H1 (cell line): ENCODE data around the gene SP5. TPM values are rescaled to one million over a fixed set of nuclear protein-coding genes. Genes with fewer than 3 reads are reported as not detected.

Experiments
- CTCF ChIA-PET: fragments of 300-600 bp; sonication (Branson Sonifier 250); formaldehyde crosslinking; loops from one replicate; lab custom pipeline; 2021; ENCODE audit not compliant: partially characterized antibody; lab: Charles Lee
- POLR2A ChIA-PET: fragments of 300-600 bp; sonication (Branson Sonifier 250); formaldehyde crosslinking; loops from one replicate; lab custom pipeline; 2021; ENCODE audit warnings: inconsistent platforms; ENCODE audit not compliant: partially characterized antibody; lab: Charles Lee
- DNase-seq, 2 experiments: peaks; one replicate each; pipeline versions ENCODE4 v3.0.0 to v3.0.0-alpha.2; 2010 to 2022; ENCODE audit warnings: low spot score in 2 of 2, low read depth in 1 of 2, mixed read lengths in 1 of 2
- FAIRE-seq: peaks from 2 replicates; lab custom pipeline; 2011; peaks lifted over from hg19 to GRCh38; lab: Jason Lieb, UNC
- H2AFZ ChIP-seq: 2 replicates; pipeline ENCODE4 v1.8.1; 2012; ENCODE audit warnings: low read length, inconsistent platforms
- H2AK5ac ChIP-seq: 2 replicates; pipeline ENCODE4 v1.6.1; 2013; ENCODE audit warnings: low read depth, low read length
- H2BK120ac ChIP-seq: replicated peaks from 2 replicates; pipeline ENCODE3; 2013; ENCODE audit warnings: low read depth, low read length, inconsistent platforms
- H2BK12ac ChIP-seq: 2 replicates; pipeline ENCODE4 v1.6.1; 2013; ENCODE audit warnings: low read depth, low read length
- H2BK15ac ChIP-seq: 2 replicates; pipeline ENCODE4 v1.6.1; 2013; ENCODE audit warnings: low read length
- H2BK20ac ChIP-seq: 2 replicates; pipeline ENCODE4 v1.6.1; 2013; ENCODE audit warnings: low read length
- H2BK5ac ChIP-seq: 2 replicates; pipeline ENCODE4 v1.6.1; 2013; ENCODE audit warnings: low read depth, low read length
- H3K14ac ChIP-seq: 2 replicates; pipeline ENCODE4 v1.6.1; 2013; ENCODE audit warnings: inconsistent platforms; ENCODE audit not compliant: insufficient read length
- H3K18ac ChIP-seq: 2 replicates; pipeline ENCODE4 v1.6.1; 2013; ENCODE audit warnings: low read length; ENCODE audit errors: extremely low read depth
- H3K23ac ChIP-seq: 2 replicates; pipeline ENCODE4 v1.6.1; 2013; ENCODE audit warnings: inconsistent platforms; ENCODE audit not compliant: insufficient read length
- H3K23me2 ChIP-seq: 2 replicates; pipeline ENCODE4 v1.6.1; 2013; ENCODE audit warnings: low read depth, low read length
- H3K27ac ChIP-seq: 2 replicates; pipeline ENCODE4 v1.6.1; 2011; ENCODE audit warnings: low read depth, low read length, inconsistent platforms
- H3K27me3 ChIP-seq, 4 experiments: replicated peaks in 1 of 4; 1 replicate in 1 of 4; 2 replicates in 3 of 4; pipeline versions ENCODE4 v1.6.1 to v1.8.1; 2011 to 2013; ENCODE audit warnings: low read length in 3 of 4, mild to moderate bottlenecking in 3 of 4, inconsistent platforms in 2 of 4, mixed read lengths in 2 of 4, moderate library complexity in 1 of 4; ENCODE audit not compliant: control insufficient read depth in 3 of 4, insufficient read depth in 3 of 4; ENCODE audit errors: extremely low read depth in 1 of 4
- H3K36me3 ChIP-seq, 4 experiments: 2 replicates each; pipeline versions ENCODE4 v1.6.1 to v1.8.1; 2011 to 2013; ENCODE audit warnings: mild to moderate bottlenecking in 4 of 4, low read length in 3 of 4, moderate library complexity in 2 of 4, control low read depth in 1 of 4, inconsistent platforms in 1 of 4; ENCODE audit not compliant: insufficient read depth in 4 of 4, control insufficient read depth in 2 of 4
- H3K4ac ChIP-seq: replicated peaks from 2 replicates; pipeline ENCODE3; 2013; ENCODE audit warnings: low read length, low read depth, mixed read lengths, inconsistent platforms; ENCODE audit not compliant: insufficient read length
- H3K4me1 ChIP-seq, 4 experiments: replicated peaks in 1 of 4; 1 replicate in 1 of 4; 2 replicates in 3 of 4; pipeline versions ENCODE4 v1.6.1 to v1.8.1; 2011 to 2013; ENCODE audit warnings: low read length in 3 of 4, inconsistent platforms in 2 of 4, mixed read lengths in 1 of 4; ENCODE audit not compliant: insufficient read depth in 4 of 4, control insufficient read depth in 3 of 4
- H3K4me2 ChIP-seq, 2 experiments: 2 replicates each; pipeline versions ENCODE4 v1.6.1 to v1.8.1; 2011 to 2013; ENCODE audit warnings: low read depth in 2 of 2, low read length in 2 of 2, control low read depth in 1 of 2, inconsistent platforms in 1 of 2, mild to moderate bottlenecking in 1 of 2; ENCODE audit not compliant: insufficient read depth in 1 of 2
- H3K4me3 ChIP-seq, 4 experiments: fragments of 200-600, 300-600 bp in 1 of 4; sonication (generic), shearing (Covaris generic), sonication (Bioruptor Twin) in 1 of 4; 2 replicates each; pipeline versions ENCODE4 v1.5.1 to v1.8.1; 2011 to 2016; ENCODE audit warnings: low read length in 4 of 4, low read depth in 3 of 4, control low read depth in 2 of 4, inconsistent platforms in 2 of 4, mild to moderate bottlenecking in 2 of 4, mixed read lengths in 1 of 4, moderate library complexity in 1 of 4; ENCODE audit not compliant: insufficient read depth in 2 of 4; ENCODE audit errors: extremely low read depth in 1 of 4
- H3K56ac ChIP-seq: replicated peaks from 2 replicates; pipeline ENCODE3; 2013; ENCODE audit warnings: low read depth, mild to moderate bottlenecking, mixed read lengths, low read length, inconsistent platforms; ENCODE audit not compliant: insufficient read length
- H3K79me1 ChIP-seq: 2 replicates; pipeline ENCODE4 v1.6.1; 2013; ENCODE audit warnings: low read depth, low read length, control low read depth
- H3K79me2 ChIP-seq, 2 experiments: 2 replicates each; pipeline versions ENCODE4 v1.6.1 to v1.8.1; 2012 to 2013; ENCODE audit warnings: low read length in 2 of 2, mild to moderate bottlenecking in 2 of 2, inconsistent platforms in 1 of 2; ENCODE audit not compliant: insufficient read depth in 2 of 2, control insufficient read depth in 1 of 2
- H3K9ac ChIP-seq, 4 experiments: replicated peaks in 1 of 4; 1 replicate in 1 of 4; 2 replicates in 3 of 4; pipeline versions ENCODE4 v1.6.1 to v1.8.1; 2011 to 2013; ENCODE audit warnings: low read depth in 3 of 4, low read length in 3 of 4, control low read depth in 2 of 4, mild to moderate bottlenecking in 2 of 4, moderate library complexity in 2 of 4, inconsistent platforms in 1 of 4; ENCODE audit errors: extremely low read depth in 1 of 4
- H3K9me3 ChIP-seq, 2 experiments: 2 replicates each; pipeline versions ENCODE4 v1.6.1 to v1.8.1; 2012 to 2013; ENCODE audit warnings: mild to moderate bottlenecking in 2 of 2, moderate library complexity in 2 of 2, control low read depth in 1 of 2, inconsistent platforms in 1 of 2, low read depth in 1 of 2, low read length in 1 of 2, mixed read lengths in 1 of 2; ENCODE audit not compliant: insufficient read depth in 2 of 2
- H4K20me1 ChIP-seq, 2 experiments: replicated peaks in 1 of 2; 2 replicates each; pipeline versions ENCODE3 to v1.8.1; 2011 to 2013; ENCODE audit warnings: inconsistent platforms in 2 of 2, low read length in 2 of 2, mild to moderate bottlenecking in 1 of 2; ENCODE audit not compliant: insufficient read depth in 2 of 2, control insufficient read depth in 1 of 2
- H4K5ac ChIP-seq: 2 replicates; pipeline ENCODE4 v1.6.1; 2013; ENCODE audit warnings: low read length, low read depth, mixed read lengths, inconsistent platforms; ENCODE audit not compliant: insufficient read length
- H4K8ac ChIP-seq: 2 replicates; pipeline ENCODE4 v1.8.0; 2013; ENCODE audit warnings: mild to moderate bottlenecking, moderate library complexity, low read length, inconsistent platforms; ENCODE audit not compliant: insufficient read depth; ENCODE audit errors: extremely low read depth
- H4K91ac ChIP-seq: replicated peaks from 2 replicates; pipeline ENCODE3; 2013; ENCODE audit warnings: low read length, mixed read lengths, inconsistent platforms; ENCODE audit not compliant: insufficient read length
- ASH2L ChIP-seq: fragments of 200-600, 300-600 bp; sonication (generic); IDR thresholded peaks from one replicate; pipeline ENCODE4 v1.7.1; 2017; ENCODE audit warnings: low read length
- GABPA ChIP-seq: IDR thresholded peaks from 2 replicates; pipeline ENCODE4 v1.6.1; 2011; ENCODE audit warnings: mild to moderate bottlenecking, low read length, moderate library complexity, borderline replicate concordance; ENCODE audit not compliant: insufficient read depth
- HDAC2 ChIP-seq, 2 experiments: fragments of 300-600 bp in 1 of 2; sonication (generic) in 1 of 2; IDR thresholded peaks; 2 replicates each; pipeline ENCODE4 v1.6.1; 2011 to 2012; ENCODE audit warnings: low read depth in 2 of 2, low read length in 2 of 2, mild to moderate bottlenecking in 2 of 2, moderate library complexity in 2 of 2, borderline replicate concordance in 1 of 2, inconsistent platforms in 1 of 2
- JUND ChIP-seq: IDR thresholded peaks from 2 replicates; pipeline ENCODE4 v1.6.1; 2011; ENCODE audit warnings: mild to moderate bottlenecking, improper control_type of control experiment, low read length
- KDM5A ChIP-seq: fragments of 200-600 bp; IDR thresholded peaks from 2 replicates; pipeline ENCODE4 v1.7.1; 2012; ENCODE audit warnings: mild to moderate bottlenecking, low read length, inconsistent platforms, mixed read lengths
- TAF7 ChIP-seq: optimal IDR thresholded peaks from 2 replicates; pipeline ENCODE3; 2011; ENCODE audit warnings: low read depth, mild to moderate bottlenecking, inconsistent platforms, low read length, moderate library complexity, borderline replicate concordance
- WGBS, 2 experiments: shearing (Covaris generic) in 1 of 2; methylation state at CpG; one replicate each; pipeline versions ENCODE4 v1.1.6 to v1.1.7; 2013 to 2015; ENCODE audit warnings: low lambda C conversion rate in 2 of 2, mixed read lengths in 2 of 2, inconsistent platforms in 1 of 2, low coverage in 1 of 2, missing lambda C conversion rate in 1 of 2; ENCODE audit not compliant: insufficient replicate concordance in 2 of 2, insufficient coverage in 1 of 2, insufficient read length in 1 of 2; ENCODE audit errors: extremely low coverage in 1 of 2, missing lambda C conversion rate in 1 of 2; 5-methylcytosine and 5-hydroxymethylcytosine counted together
- polyA plus RNA-seq, 7 experiments: library from polyadenylated mRNA; depleted of rRNA in 3 of 7; stranded (reverse) in 5 of 7; unstranded in 2 of 7; fragments of >200 nt in 5 of 7; fragments of 200-250 nt in 2 of 7; gene quantifications; 1 replicate in 5 of 7; 2 replicates in 1 of 7; 4 replicates in 1 of 7; pipeline versions ENCODE4 v1.2.1 to v1.2.3, GENCODE V29; 2011 to 2013; ENCODE audit warnings: missing spikeins in 2 of 7, mixed read lengths in 2 of 7
- total RNA-seq: library from RNA; stranded (reverse); fragmentation: NEBNext Ultra II Directional; extraction: Animal tissue kit (Norgen Biotek cat#: 25700); gene quantifications from 2 replicates; pipeline ENCODE4 v1.2.1, GENCODE V29; 2021
- TF ChIP-seq, protein P1 (sequence below): IDR thresholded peaks from 2 replicates; pipeline ENCODE4 v1.6.1; 2012; ENCODE audit warnings: inconsistent platforms

SP5 gene
- total and polyA plus RNA-seq, 2 of the 8 experiments (the other 6 are each of a cell fraction or from before 2014, with no cell fraction given) = 0.17 TPM; not detected in 1

DNA sequence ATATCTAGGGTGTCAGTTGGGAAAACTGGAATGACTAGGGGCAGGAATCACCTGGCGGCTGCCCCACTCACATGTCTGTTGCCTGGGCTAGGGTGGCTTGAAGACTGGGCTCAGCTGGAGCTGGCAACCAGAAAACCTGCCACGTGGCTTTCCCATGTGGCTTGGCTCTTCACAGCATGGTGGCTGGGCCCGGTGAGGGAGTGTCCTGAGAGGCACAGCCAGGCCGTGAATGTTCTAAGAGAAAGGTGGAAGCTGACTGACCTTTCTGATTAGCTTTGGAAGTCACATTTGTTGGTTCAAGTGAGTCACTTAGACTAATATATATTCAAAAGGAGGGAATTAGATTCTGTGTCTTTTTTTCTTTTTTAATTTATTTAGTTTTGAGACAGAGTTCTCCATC, 22.7 kb downstream of the SP5 start:
- Histone ChIP-seq H3K14ac (no peak overlapping the region), H3K79me2 (no peaks in the 10 kb centered on the region), H3K79me1 (no peaks in the 10 kb centered on the region), H3K4ac (no peak overlapping the region), H2BK120ac (no peak overlapping the region), H2BK5ac (no peak overlapping the region), H4K20me1 (no peaks in the 10 kb centered on the region), H2AK5ac (no peak overlapping the region), H3K56ac (no peak overlapping the region), H4K8ac (no peak overlapping the region), H3K9me3 (no peaks in the 10 kb centered on the region), H2BK12ac (no peak overlapping the region), H2AFZ (no peak overlapping the region), H2BK15ac (no peak overlapping the region), H3K27me3 (no peaks in the 10 kb centered on the region), H3K4me1 (no peaks in the 10 kb centered on the region), H3K4me2 (no peak overlapping the region), H3K23ac (no peak overlapping the region), H3K36me3 (no peaks in the 10 kb centered on the region), H3K23me2 (no peaks in the 10 kb centered on the region; the same call in 1 of the 2 replicates), H2BK20ac (no peak overlapping the region), H3K4me3 (no peak overlapping the region), H3K27ac (no peak overlapping the region), H4K91ac (no peak overlapping the region), H3K9ac (no peak overlapping the region), H4K5ac (no peak overlapping the region), H3K18ac (no peak overlapping the region)
- WGBS, 2 experiments = 84% methylated on average over 4 of the region's 4 CpGs; no CpG with 5 or more reads in 1 of the 2 experiments
- CTCF ChIA-PET = interaction anchor here (1.4 to 3.7 kb wide), 3 partner anchors 15 to 75 kb away, joined by 3 to 14 read pairs (median 6); no protein-coding TSS in a partner anchor
- TF ChIP-seq GABPA = no peak
- TF ChIP-seq HDAC2 (IDR thresholded peaks at IDR 0.05; ENCODE audit: borderline replicate concordance in 1 of 2, low read depth in 2 of 2, low read length in 2 of 2) = no peak
- no peak for TF ChIP-seq ASH2L
- TF ChIP-seq, protein P1, sequence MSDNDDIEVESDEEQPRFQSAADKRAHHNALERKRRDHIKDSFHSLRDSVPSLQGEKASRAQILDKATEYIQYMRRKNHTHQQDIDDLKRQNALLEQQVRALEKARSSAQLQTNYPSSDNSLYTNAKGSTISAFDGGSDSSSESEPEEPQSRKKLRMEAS = peak; percentile 28; the same call in 1 of the 2 replicates
- TF ChIP-seq JUND = no peak
- TF ChIP-seq KDM5A = no peak
- no peak for TF ChIP-seq TAF7
- POLR2A ChIA-PET = no interaction called here
- FAIRE-seq = no peak
- DNase-seq = no peak
